Measurements from ENCODE around the gene FLOT1.

GRCh38 chr6:30711758-30712380 is 30.6 kb downstream of the FLOT1 start:
- TF ChIP-seq CTCF (IDR thresholded peaks at IDR 0.05) (no peak), POLR2A (IDR thresholded peaks at IDR 0.05) (no peak)

Data from esophagus squamous epithelium (tissue), 4 donors.